Jurkat, Clone E6-1 (cell line): ENCODE data around the gene FOXRED2.
A peak's percentile ranks its signal among the peaks of the same experiment; 100 is the strongest.
"Not testable (repeated sequence)": the region's sequence is repeated elsewhere in the genome, so short reads cannot be mapped to it uniquely, and the experiment has no call there.

Experiments
- DNase-seq: peaks from one replicate; pipeline ENCODE4 v3.0.0-alpha.2; 2011; ENCODE audit warnings: low read depth, low spot score
- H3K4me3 ChIP-seq: 2 replicates; pipeline ENCODE4 v1.5.1; 2011; ENCODE audit warnings: mild to moderate bottlenecking, low read length, control low read depth, moderate library complexity

FOXRED2 gene

GRCh38 chr22:36455571-36456463, 51.0 kb downstream of the FOXRED2 start:
- no peak for DNase-seq
- peak overlapping the region; percentile 56 for H3K4me3 ChIP-seq

GRCh38 chr22:36454916-36455570, 51.8 kb downstream of the FOXRED2 start:
- peak overlapping the region; percentile 66 for H3K4me3 ChIP-seq
- peak; percentile 93 for DNase-seq

- no peak for DNase-seq
- H3K4me3 ChIP-seq: no peak overlapping the region
Observed at GRCh38 chr22:36453855-36454378, 52.9 kb downstream of the FOXRED2 start.

- not testable (repeated sequence) for H3K4me3 ChIP-seq, DNase-seq
Observed at GRCh38 chr22:36452978-36453607, 53.7 kb downstream of the FOXRED2 start.

- H3K4me3 ChIP-seq: no peak overlapping the region
- DNase-seq: no peak
Observed at GRCh38 chr22:36452250-36452977, 54.4 kb downstream of the FOXRED2 start.

GRCh38 chr22:36450923-36451322, 55.9 kb downstream of the FOXRED2 start:
- not testable (repeated sequence) for DNase-seq, H3K4me3 ChIP-seq

GRCh38 chr22:36449596-36450175, 57.2 kb downstream of the FOXRED2 start:
- no peak overlapping the region for H3K4me3 ChIP-seq
- no peak for DNase-seq

- no peak overlapping the region for H3K4me3 ChIP-seq
- no peak for DNase-seq
Observed at GRCh38 chr22:36447632-36448031, 59.2 kb downstream of the FOXRED2 start.

- no peak for DNase-seq
- no peak overlapping the region for H3K4me3 ChIP-seq
Observed at GRCh38 chr22:36445158-36445668, 61.6 kb downstream of the FOXRED2 start.

GRCh38 chr22:36443198-36443770, 63.6 kb downstream of the FOXRED2 start:
- DNase-seq: peak; percentile 47
- no peak overlapping the region for H3K4me3 ChIP-seq

- no peak overlapping the region for H3K4me3 ChIP-seq
- DNase-seq: no peak
Observed at GRCh38 chr22:36442506-36443197, 64.2 kb downstream of the FOXRED2 start.

- DNase-seq: no peak
- no peak overlapping the region for H3K4me3 ChIP-seq
Observed at GRCh38 chr22:36440429-36441002, 66.3 kb downstream of the FOXRED2 start.

GRCh38 chr22:36439481-36440271, 67.2 kb downstream of the FOXRED2 start:
- DNase-seq: no peak
- no peak overlapping the region for H3K4me3 ChIP-seq
